DMS79 treated with DMSO at 0.1 percent for 48 hours (cell line): ENCODE data around the gene RPH3AL.
"Not testable (repeated sequence)": the region's sequence is repeated elsewhere in the genome, so short reads cannot be mapped to it uniquely, and the experiment has no call there.

Source experiments
- DNase-seq: peaks from one replicate; lab custom pipeline; 2025; lab: John Stamatoyannopoulos, UW

The RPH3AL gene

GRCh38 chr17:379531-380465, 27.2 kb upstream of the RPH3AL start:
- no peak for DNase-seq

- DNase-seq, result no peak
Observed at GRCh38 chr17:378068-378467, 25.5 kb upstream of the RPH3AL start.

GRCh38 chr17:376936-377863, 24.6 kb upstream of the RPH3AL start:
- DNase-seq, result no peak

GRCh38 chr17:373613-374230, 21.1 kb upstream of the RPH3AL start:
- DNase-seq, result no peak

GRCh38 chr17:372157-373152, 19.8 kb upstream of the RPH3AL start:
- no peak for DNase-seq

- no peak for DNase-seq
Observed at GRCh38 chr17:371583-371982, 19.0 kb upstream of the RPH3AL start.

GRCh38 chr17:367656-368055, 15.0 kb upstream of the RPH3AL start:
- not testable (repeated sequence) for DNase-seq

- peak; percentile 41 for DNase-seq
Observed at GRCh38 chr17:366657-367615, 14.3 kb upstream of the RPH3AL start.

GRCh38 chr17:364766-365165, 12.2 kb upstream of the RPH3AL start:
- DNase-seq, result no peak

GRCh38 chr17:364308-364707, 11.7 kb upstream of the RPH3AL start:
- DNase-seq, result no peak

- DNase-seq, result no peak
Observed at GRCh38 chr17:362721-363120, 10.1 kb upstream of the RPH3AL start.

- no peak for DNase-seq
Observed at GRCh38 chr17:360092-360750, 7.6 kb upstream of the RPH3AL start.

GRCh38 chr17:358491-359151, 6.0 kb upstream of the RPH3AL start:
- no peak for DNase-seq

- no peak for DNase-seq
Observed at GRCh38 chr17:357644-358043, 5.0 kb upstream of the RPH3AL start.

GRCh38 chr17:356671-357434, 4.2 kb upstream of the RPH3AL start:
- DNase-seq, result no peak

GRCh38 chr17:354651-355556, 2.3 kb upstream of the RPH3AL start:
- no peak for DNase-seq

- no peak for DNase-seq
Observed at GRCh38 chr17:353838-354234, 1.2 kb upstream of the RPH3AL start.
